Renal pelvis (tissue), 4 donors: ENCODE data around the gene KIF23. TPM values are rescaled to one million over a fixed set of nuclear protein-coding genes. Genes with fewer than 3 reads are reported as not detected.

Experiments used
- DNase-seq: peaks from one replicate; pipeline ENCODE4 v3.0.0-alpha.2; 2013
- polyA plus RNA-seq, 3 donors: library from polyadenylated mRNA; unstranded; fragments of 120-200 nt; gene quantifications; one replicate each; pipeline ENCODE4 v1.2.1, GENCODE V29; 2013; ENCODE audit not compliant: insufficient read length in 3 of 3

The KIF23 gene
- polyA plus RNA-seq, 3 donors, result 35.0 to 40.9 (median 38.7) TPM

- peak; percentile 30 for DNase-seq
Measured at GRCh38 chr15:69393831-69394491, 20.2 kb upstream of the KIF23 start.

DNA sequence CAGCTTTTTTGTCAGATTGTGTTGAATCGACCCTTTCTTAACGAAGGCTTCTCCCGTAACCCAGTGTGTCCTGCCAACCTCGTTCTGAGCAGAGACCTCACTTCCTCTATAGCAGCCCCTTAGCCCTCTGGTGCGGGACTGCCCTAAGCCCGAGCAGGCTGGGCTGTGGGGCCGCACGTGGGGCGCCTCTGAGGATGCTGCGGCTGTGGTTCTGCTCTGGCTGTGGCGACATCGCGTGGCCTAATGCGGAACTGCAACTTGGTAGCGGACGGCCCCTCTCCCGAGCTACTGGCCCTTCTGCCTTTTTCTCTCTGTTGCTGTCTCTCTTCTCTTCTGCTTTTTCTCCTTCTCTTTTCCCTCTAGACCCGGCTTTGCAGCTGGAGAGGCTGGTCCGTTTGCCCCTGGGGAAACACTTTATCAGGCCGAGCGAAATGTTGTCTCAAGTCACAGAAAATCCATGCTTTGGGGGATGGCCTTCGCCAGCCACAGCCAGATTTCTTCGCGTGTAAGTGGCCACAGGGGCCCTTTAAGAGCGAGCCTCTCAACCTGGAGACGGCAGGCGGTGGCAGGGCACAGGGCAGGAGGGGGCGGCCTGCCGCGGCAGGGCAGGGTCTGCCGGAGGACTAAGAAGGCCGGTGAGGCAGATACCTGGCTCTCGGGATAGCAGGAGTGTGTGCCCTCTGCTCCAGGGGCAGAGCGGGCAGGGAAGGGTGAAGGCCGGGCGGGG is 19.4 kb upstream of the KIF23 start:
- DNase-seq, result peak; percentile 73

DNA sequence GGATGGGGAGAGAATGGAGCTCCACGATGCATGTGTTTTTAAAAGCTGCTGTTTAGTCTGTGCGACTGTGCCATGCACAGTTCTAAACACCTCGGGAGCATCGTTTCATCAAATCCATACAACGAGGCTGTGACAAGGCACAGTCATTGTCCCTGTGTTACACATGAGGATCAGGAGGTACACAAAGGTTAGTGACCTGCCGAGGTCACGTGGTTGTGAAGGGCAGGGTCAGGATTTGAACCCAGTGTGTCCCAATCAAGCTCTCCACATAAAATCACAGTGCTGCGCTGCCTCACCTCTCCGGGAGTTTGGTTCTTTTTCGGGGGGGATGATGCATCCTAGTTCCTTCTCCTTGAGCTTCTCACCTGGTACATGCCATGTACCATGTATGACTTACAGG is 18.7 kb upstream of the KIF23 start:
- no peak for DNase-seq

DNA sequence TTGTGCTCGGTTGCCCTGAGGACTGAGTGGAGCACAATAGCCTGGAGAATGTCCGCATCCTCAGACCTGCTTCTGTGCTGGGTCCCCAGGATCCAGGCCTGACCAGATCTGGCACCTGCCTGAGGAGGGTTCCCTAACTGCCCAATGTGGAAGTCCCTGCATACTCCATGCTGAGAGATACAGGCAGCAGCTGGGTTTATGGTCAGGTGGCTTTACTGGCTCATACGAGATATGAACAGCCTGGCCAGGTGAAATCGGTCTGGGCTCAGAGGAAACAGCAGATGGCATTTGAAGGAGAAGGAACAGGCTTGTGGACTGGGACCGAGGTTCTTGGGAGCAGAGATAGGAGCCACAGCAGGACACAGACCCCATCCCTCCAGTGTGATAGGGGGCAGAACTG is 18.2 kb upstream of the KIF23 start:
- DNase-seq, result no peak

DNA sequence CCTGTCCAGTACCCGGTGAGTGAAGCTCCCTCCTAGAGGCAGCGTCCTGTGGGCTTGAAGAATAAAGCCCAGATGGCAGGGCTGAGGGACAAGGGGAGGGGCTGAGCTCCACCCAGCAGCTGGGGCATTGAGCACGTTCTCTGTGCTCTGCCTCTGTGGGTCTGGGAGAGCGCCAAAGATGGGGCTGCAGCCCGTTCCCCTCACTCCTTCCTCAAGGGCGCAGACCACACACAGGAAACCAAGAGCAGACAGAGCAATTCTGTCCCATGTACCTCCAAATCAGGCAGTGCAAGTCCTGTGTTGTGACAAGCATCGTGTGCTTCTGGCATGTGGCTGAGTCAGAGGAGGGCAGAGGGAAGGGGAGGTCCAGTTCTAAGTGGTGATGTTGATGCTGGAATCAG is 15.7 kb upstream of the KIF23 start:
- DNase-seq, result no peak

DNA sequence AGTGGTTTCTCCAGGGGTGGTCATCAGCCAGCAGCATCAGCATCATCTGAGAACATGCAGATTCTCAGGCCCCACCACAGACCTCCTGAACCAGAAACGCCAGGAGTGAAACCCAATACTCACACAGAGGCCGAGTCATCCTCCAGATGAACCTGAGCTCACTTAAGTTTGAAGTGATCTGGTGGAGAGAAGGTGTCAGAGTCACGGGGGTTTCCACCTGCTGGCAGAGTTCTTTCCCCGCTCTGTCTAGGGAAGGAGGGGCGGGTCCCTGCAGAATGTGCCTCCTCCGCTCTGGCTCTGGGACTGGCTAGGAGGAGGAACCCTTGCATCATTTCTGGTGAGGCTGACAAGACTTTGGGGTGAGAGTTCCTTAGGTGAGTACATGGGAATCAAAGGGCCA is 13.3 kb upstream of the KIF23 start:
- no peak for DNase-seq

- DNase-seq, result no peak
Measured at GRCh38 chr15:69402816-69403215, 11.3 kb upstream of the KIF23 start.

DNA sequence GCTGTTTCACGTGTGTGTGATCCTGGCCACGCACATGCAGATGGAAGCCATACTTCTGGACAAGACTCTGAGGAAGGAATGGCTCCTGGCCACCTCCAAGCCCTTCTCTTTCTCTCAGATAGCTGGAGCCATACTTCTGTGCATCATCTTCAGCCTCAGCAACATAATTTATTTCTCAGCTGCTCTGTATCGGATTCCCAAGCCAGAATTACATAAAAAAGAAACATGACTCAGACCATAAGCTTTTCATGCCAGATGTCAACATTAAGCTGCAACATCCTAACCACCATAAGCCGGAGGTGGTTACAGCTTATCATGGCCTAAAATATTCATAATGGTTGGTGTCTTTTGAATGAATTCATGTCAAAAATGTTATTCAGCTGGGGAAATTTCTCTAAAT is 10.6 kb upstream of the KIF23 start:
- no peak for DNase-seq

GRCh38 chr15:69405110-69405509 is 9.0 kb upstream of the KIF23 start:
- DNase-seq, result no peak

- DNase-seq, result no peak
Measured at GRCh38 chr15:69407719-69408400, 6.3 kb upstream of the KIF23 start.

DNA sequence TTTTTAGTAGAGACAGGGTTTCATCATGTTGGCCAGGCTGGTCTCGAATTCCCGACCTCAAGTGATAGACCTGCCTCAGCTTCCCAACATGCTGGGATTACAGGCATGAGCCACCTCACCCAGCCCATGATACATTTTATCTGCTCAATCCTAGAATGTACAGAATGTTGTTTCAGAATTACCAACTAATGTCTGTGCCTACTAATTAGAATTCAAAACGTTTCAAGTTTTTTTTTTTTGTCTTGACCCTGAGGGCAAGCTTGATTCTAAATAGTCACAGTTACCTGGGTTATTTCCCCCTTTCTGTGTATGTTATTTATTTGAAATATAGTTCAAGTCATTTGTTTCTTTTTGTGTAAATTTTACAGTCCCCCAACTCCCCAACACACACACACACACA is 5.3 kb upstream of the KIF23 start:
- DNase-seq, result no peak

GRCh38 chr15:69410248-69410874 is 3.8 kb upstream of the KIF23 start:
- peak; percentile 40 for DNase-seq

DNA sequence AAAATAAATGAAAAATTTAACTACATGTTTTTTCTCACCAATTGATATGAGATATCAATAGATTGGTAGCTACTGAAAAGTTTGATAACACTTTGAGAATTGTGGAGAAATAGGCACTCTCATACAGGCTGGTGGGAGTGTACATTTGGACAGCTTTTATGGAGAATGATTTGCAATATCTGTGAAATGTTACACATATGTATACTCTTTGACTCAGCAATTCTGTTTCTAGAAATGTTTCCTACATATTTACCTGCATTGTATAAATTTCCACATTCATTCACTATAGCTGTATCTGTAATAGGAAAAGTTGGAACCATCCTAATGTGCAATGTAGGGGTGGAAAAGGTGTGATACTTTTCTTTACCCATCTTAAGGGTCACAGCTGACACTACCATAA is 1.9 kb upstream of the KIF23 start:
- no peak for DNase-seq

- DNase-seq, result no peak
Measured at GRCh38 chr15:69412701-69413100, 1.4 kb upstream of the KIF23 start.

DNA sequence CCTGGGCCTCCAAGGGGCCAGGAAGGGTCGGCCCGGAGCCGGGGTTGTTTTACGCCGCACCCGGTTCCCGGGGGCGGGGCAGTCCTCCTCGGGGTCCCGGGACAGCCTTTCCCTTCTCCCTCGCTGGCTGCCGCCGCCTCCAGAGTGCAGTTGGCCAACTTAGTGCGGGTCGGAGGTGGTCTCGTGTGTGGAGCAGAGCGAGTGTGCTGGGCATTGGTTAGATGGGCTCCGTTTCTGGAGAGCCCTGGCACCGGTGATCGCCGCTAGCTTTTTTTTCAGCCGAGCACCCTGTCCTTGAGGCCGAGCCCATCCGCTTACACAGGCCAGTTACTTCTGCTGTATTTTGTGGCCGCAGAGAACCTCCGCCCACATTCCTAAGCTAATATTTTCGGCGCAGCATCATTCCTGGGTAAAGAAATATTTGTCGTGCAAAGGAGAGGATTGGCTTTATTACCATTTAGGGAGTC is 585 bp downstream of the KIF23 start:
- peak; percentile 62 for DNase-seq

DNA sequence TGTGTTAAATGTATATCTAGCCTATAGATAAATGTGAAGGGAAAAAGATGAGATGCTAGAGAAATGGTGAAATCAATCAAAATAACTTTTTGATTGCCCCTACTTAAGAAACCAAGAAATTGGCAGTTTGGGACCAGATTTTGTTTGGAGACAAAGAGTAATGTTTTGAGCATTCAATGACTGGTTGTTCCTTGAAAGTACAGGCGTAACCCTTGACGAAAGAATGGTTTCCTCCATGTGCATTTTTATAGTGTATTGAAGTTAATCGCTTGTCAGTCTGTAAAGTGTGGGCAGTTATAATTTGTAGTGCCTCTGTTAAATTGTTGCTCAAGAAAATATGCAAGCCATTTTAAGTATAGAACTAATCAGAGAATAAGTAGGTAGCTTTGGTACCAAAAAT is 1.2 kb downstream of the KIF23 start:
- no peak for DNase-seq

DNA sequence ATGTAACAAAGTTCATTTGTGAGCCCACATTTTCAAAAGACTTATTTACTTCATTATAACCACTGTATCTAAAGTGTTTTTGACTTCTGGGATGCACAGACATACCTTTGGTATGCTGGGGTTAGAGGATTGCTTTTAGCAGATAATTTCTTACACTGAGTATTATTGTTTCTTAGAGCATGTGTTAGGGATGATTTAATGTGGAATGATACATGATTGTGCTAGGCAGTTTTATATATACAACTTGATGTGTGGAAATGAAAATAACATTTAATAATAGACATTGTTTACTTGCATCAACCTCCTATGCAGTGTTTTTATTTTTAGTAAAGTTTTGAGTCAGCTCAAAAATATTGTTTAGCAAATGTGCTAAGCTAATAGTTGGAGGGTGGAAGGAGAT is 3.4 kb downstream of the KIF23 start:
- DNase-seq, result no peak

GRCh38 chr15:69421498-69421897 is 7.3 kb downstream of the KIF23 start:
- no peak for DNase-seq

DNA sequence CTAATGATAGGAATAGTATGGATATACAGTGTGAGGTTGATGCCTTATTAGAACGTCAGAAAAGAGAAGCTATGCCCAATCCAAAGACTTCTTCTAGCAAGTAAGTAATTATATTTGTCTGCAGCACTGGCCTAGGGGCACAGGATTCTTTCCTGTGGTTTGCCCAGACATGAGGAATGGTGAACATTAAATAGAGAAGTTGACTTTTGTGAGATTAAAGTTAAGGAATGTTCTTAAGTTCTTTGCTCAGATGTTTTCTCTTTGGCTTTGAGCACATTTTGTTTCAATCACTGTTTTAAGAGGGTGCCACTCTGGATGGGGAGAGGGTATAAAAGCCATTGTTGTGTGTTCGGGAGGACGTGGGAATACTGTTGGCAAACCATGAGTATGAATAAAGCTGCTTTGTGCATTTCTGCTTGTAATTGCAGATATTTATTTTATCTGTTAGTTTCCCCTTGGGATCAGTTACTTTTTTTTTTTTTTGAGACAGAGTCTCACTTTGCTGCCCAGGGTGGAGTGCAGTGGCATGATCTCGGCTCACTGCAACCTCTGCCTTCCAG is 8.3 kb downstream of the KIF23 start:
- no peak for DNase-seq

GRCh38 chr15:69424001-69424400 is 9.9 kb downstream of the KIF23 start:
- no peak for DNase-seq

DNA sequence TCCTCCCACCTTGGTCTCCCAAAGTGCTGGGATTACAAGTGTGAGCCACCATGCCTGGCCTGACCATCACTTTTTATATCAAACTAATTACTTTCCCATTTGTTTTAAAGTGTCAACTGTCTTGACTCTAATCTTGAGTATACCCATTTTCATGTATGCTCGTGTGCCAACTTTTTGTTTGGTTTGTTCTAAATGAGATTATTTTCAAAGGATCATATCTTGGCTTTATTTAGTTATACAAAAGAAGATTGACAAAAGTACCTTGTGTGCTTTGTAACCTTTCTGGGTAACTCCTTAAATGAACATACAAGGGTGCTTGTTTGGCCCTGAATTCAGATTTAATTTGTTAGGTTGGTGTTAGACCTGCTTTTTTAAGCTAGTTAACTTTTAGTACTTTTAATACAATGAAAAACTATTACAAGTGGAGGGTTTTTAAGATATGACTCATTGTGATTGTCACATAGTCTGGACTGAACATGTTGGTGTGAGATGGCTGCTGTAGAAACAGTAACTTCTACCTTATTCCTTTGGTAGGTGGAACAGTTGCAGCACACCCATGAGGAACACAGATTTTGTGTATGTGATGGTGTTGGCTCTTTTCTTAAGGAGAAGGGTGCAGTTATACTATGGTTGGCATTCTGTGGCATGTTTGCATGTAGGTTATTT is 10.7 kb downstream of the KIF23 start:
- DNase-seq, result no peak

GRCh38 chr15:69433831-69434230 is 19.7 kb downstream of the KIF23 start:
- no peak for DNase-seq
